Neutrophil (primary cell): ENCODE measurements around the gene AMTN.
"Not testable (repeated sequence)": the region's sequence is repeated elsewhere in the genome, so short reads cannot be mapped to it uniquely, and the experiment has no call there.

ENCODE experiments used
- H3K27ac ChIP-seq: fragments of 200-600 bp; sonication (generic); 2 replicates; pipeline ENCODE4 v1.5.1; 2016; ENCODE audit warnings: mild to moderate bottlenecking, moderate library complexity
- H3K27me3 ChIP-seq: fragments of 200-600 bp; sonication (generic); 2 replicates; pipeline ENCODE4 v1.6.0; 2016; ENCODE audit warnings: mild to moderate bottlenecking
- H3K36me3 ChIP-seq: fragments of 200-600 bp; sonication (generic); 2 replicates; pipeline ENCODE4 v1.5.1; 2017
- H3K4me1 ChIP-seq, 2 experiments: fragments of 200-600 bp in 1 of 2; sonication (generic) in 1 of 2; 1 replicate in 1 of 2; 2 replicates in 1 of 2; pipeline versions ENCODE4 v1.5.1 to v1.6.1; 2013 to 2016; ENCODE audit warnings: low read depth in 1 of 2, low read length in 1 of 2, mild to moderate bottlenecking in 1 of 2, moderate library complexity in 1 of 2; ENCODE audit not compliant: control insufficient read depth in 1 of 2, insufficient read depth in 1 of 2
- H3K4me3 ChIP-seq, 2 experiments: fragments of 200-600 bp in 1 of 2; sonication (generic) in 1 of 2; 1 replicate in 1 of 2; 2 replicates in 1 of 2; pipeline ENCODE4 v1.5.1; 2013 to 2016; ENCODE audit warnings: low read depth in 1 of 2, low read length in 1 of 2, mild to moderate bottlenecking in 1 of 2, moderate library complexity in 1 of 2
- H3K9me3 ChIP-seq: fragments of 200-600 bp; sonication (generic); 2 replicates; pipeline ENCODE4 v1.5.1; 2016
- TF ChIP-seq, protein P1 (sequence below): fragments of 200-600 bp; sonication (generic); IDR thresholded peaks from 2 replicates; pipeline ENCODE4 v1.5.1; 2016; ENCODE audit warnings: antibody characterized with exemption

AMTN gene

GRCh38 chr4:70518716-70519115 lies 347 bp downstream of the AMTN start:
- H3K27me3 ChIP-seq = no peaks in the 10 kb centered on the region
- no peaks in the 10 kb centered on the region for H3K36me3 ChIP-seq
- TF ChIP-seq, protein P1, sequence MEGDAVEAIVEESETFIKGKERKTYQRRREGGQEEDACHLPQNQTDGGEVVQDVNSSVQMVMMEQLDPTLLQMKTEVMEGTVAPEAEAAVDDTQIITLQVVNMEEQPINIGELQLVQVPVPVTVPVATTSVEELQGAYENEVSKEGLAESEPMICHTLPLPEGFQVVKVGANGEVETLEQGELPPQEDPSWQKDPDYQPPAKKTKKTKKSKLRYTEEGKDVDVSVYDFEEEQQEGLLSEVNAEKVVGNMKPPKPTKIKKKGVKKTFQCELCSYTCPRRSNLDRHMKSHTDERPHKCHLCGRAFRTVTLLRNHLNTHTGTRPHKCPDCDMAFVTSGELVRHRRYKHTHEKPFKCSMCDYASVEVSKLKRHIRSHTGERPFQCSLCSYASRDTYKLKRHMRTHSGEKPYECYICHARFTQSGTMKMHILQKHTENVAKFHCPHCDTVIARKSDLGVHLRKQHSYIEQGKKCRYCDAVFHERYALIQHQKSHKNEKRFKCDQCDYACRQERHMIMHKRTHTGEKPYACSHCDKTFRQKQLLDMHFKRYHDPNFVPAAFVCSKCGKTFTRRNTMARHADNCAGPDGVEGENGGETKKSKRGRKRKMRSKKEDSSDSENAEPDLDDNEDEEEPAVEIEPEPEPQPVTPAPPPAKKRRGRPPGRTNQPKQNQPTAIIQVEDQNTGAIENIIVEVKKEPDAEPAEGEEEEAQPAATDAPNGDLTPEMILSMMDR = no peak
- no peak overlapping the region for H3K4me3 ChIP-seq
- no peaks in the 10 kb centered on the region for H3K9me3 ChIP-seq
- H3K27ac ChIP-seq = no peak overlapping the region
- H3K4me1 ChIP-seq = no peaks in the 10 kb centered on the region

- Histone ChIP-seq H3K4me1 (no peaks in the 10 kb centered on the region), H3K36me3 (no peaks in the 10 kb centered on the region), H3K27ac (no peak overlapping the region), H3K4me3 (no peak overlapping the region), H3K9me3 (no peaks in the 10 kb centered on the region), H3K27me3 (no peaks in the 10 kb centered on the region)
- TF ChIP-seq, protein P1 = no peak
These were observed 4.3 kb downstream of the AMTN start for GRCh38 chr4:70522626-70523025.

- no peaks in the 10 kb centered on the region for H3K9me3 ChIP-seq
- TF ChIP-seq, protein P1 = no peak
- H3K4me1 ChIP-seq = no peaks in the 10 kb centered on the region
- no peaks in the 10 kb centered on the region for H3K27me3 ChIP-seq
- no peak overlapping the region for H3K4me3 ChIP-seq
- no peaks in the 10 kb centered on the region for H3K36me3 ChIP-seq
- H3K27ac ChIP-seq = no peak overlapping the region
These were observed 12.6 kb downstream of the AMTN start for GRCh38 chr4:70530997-70531396.

GRCh38 chr4:70531981-70532380 lies 13.6 kb downstream of the AMTN start:
- Histone ChIP-seq H3K27ac (no peak overlapping the region), H3K9me3 (no peaks in the 10 kb centered on the region), H3K4me1 (no peaks in the 10 kb centered on the region), H3K36me3 (no peaks in the 10 kb centered on the region), H3K4me3 (no peak overlapping the region), H3K27me3 (no peaks in the 10 kb centered on the region)
- TF ChIP-seq, protein P1 = no peak

- Histone ChIP-seq H3K27ac (no peak overlapping the region), H3K9me3 (no peaks in the 10 kb centered on the region), H3K4me3 (no peak overlapping the region), H3K36me3 (no peaks in the 10 kb centered on the region), H3K4me1 (no peaks in the 10 kb centered on the region), H3K27me3 (no peaks in the 10 kb centered on the region)
- TF ChIP-seq, protein P1 = no peak
These were observed 14.8 kb downstream of the AMTN start for GRCh38 chr4:70533211-70533610.

- H3K27ac ChIP-seq = no peak overlapping the region
- H3K9me3 ChIP-seq = no peaks in the 10 kb centered on the region
- H3K4me1 ChIP-seq = no peaks in the 10 kb centered on the region
- TF ChIP-seq, protein P1 = no peak
- H3K36me3 ChIP-seq = no peaks in the 10 kb centered on the region
- no peaks in the 10 kb centered on the region for H3K27me3 ChIP-seq
- H3K4me3 ChIP-seq = no peak overlapping the region
These were observed 15.4 kb downstream of the AMTN start for GRCh38 chr4:70533791-70534190.

- H3K36me3 ChIP-seq, H3K9me3 ChIP-seq, H3K4me1 ChIP-seq, H3K27ac ChIP-seq, H3K27me3 ChIP-seq, H3K4me3 ChIP-seq: not testable (repeated sequence)
These were observed 16.5 kb downstream of the AMTN start for GRCh38 chr4:70534886-70535285.
